CD4-positive, alpha-beta memory T cell (primary cell): ENCODE data around the gene CCDC88C. TPM values are rescaled to one million over a fixed set of nuclear protein-coding genes. Genes with fewer than 3 reads are reported as not detected.

Experiments used
- CTCF ChIA-PET: fragments of 350-600 bp; sonication (Branson Sonifier 250); formaldehyde crosslinking; loops from one replicate; lab custom pipeline; 2021; ENCODE audit warnings: inconsistent platforms; ENCODE audit not compliant: partially characterized antibody; lab: Charles Lee
- POLR2A ChIA-PET: fragments of 350-600 bp; sonication (Branson Sonifier 250); formaldehyde crosslinking; loops from one replicate; lab custom pipeline; 2021; ENCODE audit not compliant: partially characterized antibody; lab: Charles Lee
- DNase-seq, 5 donors: peaks; one replicate each; pipeline versions ENCODE4 v3.0.0 to v3.0.0-alpha.2; 2020 to 2022; ENCODE audit warnings: mixed read lengths in 1 of 5
- H3K27ac ChIP-seq: one replicate; pipeline ENCODE4 v1.7.0; 2013; ENCODE audit warnings: low read depth, low read length
- H3K27me3 ChIP-seq: 2 replicates; pipeline ENCODE4 v1.7.0; 2013; ENCODE audit warnings: mild to moderate bottlenecking, low read length, moderate library complexity; ENCODE audit not compliant: insufficient read depth
- H3K36me3 ChIP-seq: 2 replicates; pipeline ENCODE4 v1.7.0; 2013; ENCODE audit warnings: mild to moderate bottlenecking, low read length, moderate library complexity; ENCODE audit not compliant: insufficient read depth
- H3K4me1 ChIP-seq: 2 replicates; pipeline ENCODE4 v1.7.0; 2013; ENCODE audit warnings: mild to moderate bottlenecking, low read length, moderate library complexity; ENCODE audit not compliant: insufficient read depth
- H3K4me3 ChIP-seq, 2 donors: one replicate each; pipeline ENCODE4 v1.7.0; 2013; ENCODE audit warnings: low read length in 2 of 2, mild to moderate bottlenecking in 1 of 2
- H3K9me3 ChIP-seq, 2 donors: one replicate each; pipeline ENCODE4 v1.7.0; 2013; ENCODE audit warnings: low read length in 2 of 2, control low read depth in 1 of 2; ENCODE audit not compliant: control insufficient read depth in 1 of 2
- H3K27ac Mint-ChIP-seq, 7 donors: one replicate each; pipeline ENCODE4 v1.8.0; 2020 to 2021; ENCODE audit warnings: mixed read lengths in 7 of 7, mild to moderate bottlenecking in 6 of 7, inconsistent platforms in 3 of 7, moderate library complexity in 3 of 7
- H3K27me3 Mint-ChIP-seq, 2 donors: one replicate each; pipeline ENCODE4 v1.8.0; 2020 to 2021; ENCODE audit warnings: mixed read lengths in 2 of 2
- H3K36me3 Mint-ChIP-seq, 2 donors: one replicate each; pipeline ENCODE4 v1.8.0; 2020 to 2021; ENCODE audit warnings: mixed read lengths in 2 of 2, inconsistent platforms in 1 of 2, mild to moderate bottlenecking in 1 of 2
- H3K4me1 Mint-ChIP-seq, 4 donors: one replicate each; pipeline ENCODE4 v1.8.0; 2020 to 2021; ENCODE audit warnings: mixed read lengths in 4 of 4, mild to moderate bottlenecking in 1 of 4
- H3K4me3 Mint-ChIP-seq, 8 donors: one replicate each; pipeline ENCODE4 v1.8.0; 2020 to 2021; ENCODE audit warnings: mixed read lengths in 8 of 8, mild to moderate bottlenecking in 7 of 8, moderate library complexity in 6 of 8, inconsistent platforms in 3 of 8
- H3K9me3 Mint-ChIP-seq, 8 donors: one replicate each; pipeline ENCODE4 v1.8.0; 2020 to 2021; ENCODE audit warnings: mixed read lengths in 8 of 8, mild to moderate bottlenecking in 5 of 8, inconsistent platforms in 3 of 8, moderate library complexity in 1 of 8
- intact Hi-C: fragments of 100-400 bp; cut with micrococcal nuclease; formaldehyde crosslinking; loops from one replicate; pipeline ENCODE4 v1.15.1; 2023
- polyA plus RNA-seq, 2 donors: library from polyadenylated mRNA; unstranded; fragments of 300-500 nt; fragmentation: Illumina TruSeq; gene quantifications; one replicate each; pipeline ENCODE4 v1.2.3, GENCODE V29; 2021
- total RNA-seq, 2 experiments: library from RNA; stranded (reverse); gene quantifications; one replicate each; pipeline ENCODE4 v1.2.3, GENCODE V29; 2021

Gene CCDC88C
- total and polyA plus RNA-seq, 4 experiments from 2014 or later: 17.1 to 293 (median 161) TPM

- Mint-ChIP-seq H3K27me3 (no peaks in the 10 kb centered on the region), H3K27ac (peak overlapping the region; percentile 91 to 99 (median 99)), H3K4me3 (peak overlapping the region in 4 of 8 donors; percentile 15 to 87 (median 64)), H3K9me3 (peaks cover 0 to 5% (median 0%) of the 10 kb centered on the region in 8 donors), H3K4me1 (peaks cover 33 to 76% (median 51%) of the 10 kb centered on the region in 4 donors), H3K36me3 (peaks cover 77 to 86% of the 10 kb centered on the region in 2 donors)
- Histone ChIP-seq H3K4me1 (peaks cover 49% of the 10 kb centered on the region), H3K27ac (peak overlapping the region; percentile 64), H3K27me3 (no peaks in the 10 kb centered on the region), H3K4me3 (no peak overlapping the region), H3K36me3 (peaks cover 78% of the 10 kb centered on the region), H3K9me3 (no peaks in the 10 kb centered on the region)
- CTCF ChIA-PET: interaction anchor here (0.9 to 26.1 kb wide), 7 partner anchors 14 to 132 kb away, joined by 3 to 522 read pairs (median 4); partner anchors contain the start of gene CCDC88C
- POLR2A ChIA-PET: interaction anchor here (0.6 to 3.5 kb wide), 12 partner anchors 8 to 186 kb away, joined by 3 to 21 read pairs (median 4); partner anchors contain the start of genes CCDC88C and GPR68
- no peak for DNase-seq
- intact Hi-C loops: loop anchor here (10.0 kb wide), 1 partner anchor 565 kb away; no protein-coding TSS in a partner anchor
Observed at GRCh38 chr14:91309756-91310280, 107.8 kb downstream of the CCDC88C start.

DNA sequence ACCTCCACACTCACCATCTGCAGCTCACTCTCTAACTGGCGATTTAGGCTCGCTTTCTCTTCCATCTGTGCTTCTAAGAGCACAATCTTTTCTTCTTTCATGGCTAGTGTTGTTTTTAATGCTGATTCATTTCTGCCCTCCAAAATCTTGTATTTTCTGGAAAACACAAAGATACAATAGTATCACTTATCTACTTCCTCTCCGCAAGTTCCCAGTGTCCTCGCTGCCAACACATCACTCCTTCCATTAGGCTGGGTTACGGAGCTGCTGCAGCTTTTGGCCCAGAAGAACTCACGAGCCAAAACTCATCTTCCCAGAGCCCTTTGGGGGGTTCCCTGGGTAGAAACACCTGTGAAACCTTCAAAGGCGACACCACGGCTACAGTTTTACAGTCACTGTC lies 109.3 kb downstream of the CCDC88C start:
- intact Hi-C loops: no loop called here
- H3K27me3 Mint-ChIP-seq: no peaks in the 10 kb centered on the region
- no peaks in the 10 kb centered on the region for H3K27me3 ChIP-seq
- H3K4me3 Mint-ChIP-seq: peak overlapping the region in 1 of 8 donors; percentile 15
- peak overlapping the region in 6 of 7 donors; percentile 10 to 91 (median 69) for H3K27ac Mint-ChIP-seq
- H3K36me3 ChIP-seq: peaks cover 77% of the 10 kb centered on the region
- peaks cover 70 to 83% of the 10 kb centered on the region in 2 donors for H3K36me3 Mint-ChIP-seq
- no peak overlapping the region for H3K4me3 ChIP-seq
- ChIA-PET POLR2A (interaction anchor here (1.3 to 1.6 kb wide), 2 partner anchors 9 to 107 kb away, joined by 3 to 5 read pairs; no protein-coding TSS in a partner anchor), CTCF (interaction anchor here (8.0 to 26.1 kb wide), 2 partner anchors 16 to 112 kb away, joined by 63 to 522 read pairs; partner anchors contain the start of gene CCDC88C)
- peaks cover 25 to 61% (median 39%) of the 10 kb centered on the region in 4 donors for H3K4me1 Mint-ChIP-seq
- no peak overlapping the region for H3K27ac ChIP-seq
- peaks cover 0 to 3% (median 0%) of the 10 kb centered on the region in 8 donors for H3K9me3 Mint-ChIP-seq
- no peaks in the 10 kb centered on the region for H3K9me3 ChIP-seq
- H3K4me1 ChIP-seq: peaks cover 38% of the 10 kb centered on the region
- no peak for DNase-seq

DNA sequence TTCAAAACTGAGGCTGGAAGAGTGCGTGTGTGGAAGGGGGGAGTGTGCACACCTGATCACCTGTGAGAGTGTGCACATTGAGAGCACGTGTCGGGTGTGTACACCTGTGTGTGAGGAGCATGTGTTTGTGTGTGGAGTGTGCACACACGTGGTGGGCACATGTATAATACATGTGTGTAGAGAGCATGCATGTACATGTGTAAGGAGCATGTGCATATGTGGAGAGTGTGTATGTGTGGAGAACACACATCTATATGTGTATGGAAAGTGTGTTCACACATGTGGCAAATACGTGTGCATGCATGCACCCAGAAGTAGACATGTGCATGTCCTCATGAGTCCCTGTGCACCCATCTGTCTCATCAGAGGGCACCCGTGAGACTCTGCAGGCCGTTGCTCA lies 110.0 kb downstream of the CCDC88C start:
- H3K9me3 Mint-ChIP-seq: peaks cover 0 to 3% (median 0%) of the 10 kb centered on the region in 8 donors
- H3K36me3 ChIP-seq: peaks cover 74% of the 10 kb centered on the region
- H3K4me3 ChIP-seq: no peak overlapping the region
- H3K9me3 ChIP-seq: no peaks in the 10 kb centered on the region
- H3K4me1 ChIP-seq: peaks cover 38% of the 10 kb centered on the region
- H3K27ac ChIP-seq: no peak overlapping the region
- ChIA-PET POLR2A (no interaction called here), CTCF (interaction anchor here (26.1 kb wide), 1 partner anchor 113 kb away, joined by 522 read pairs; the partner anchor contains the start of gene CCDC88C)
- intact Hi-C loops: no loop called here
- DNase-seq: no peak
- H3K4me3 Mint-ChIP-seq: no peak overlapping the region
- H3K27me3 Mint-ChIP-seq: no peaks in the 10 kb centered on the region
- H3K36me3 Mint-ChIP-seq: peaks cover 66 to 84% of the 10 kb centered on the region in 2 donors
- no peaks in the 10 kb centered on the region for H3K27me3 ChIP-seq
- peaks cover 22 to 56% (median 36%) of the 10 kb centered on the region in 4 donors for H3K4me1 Mint-ChIP-seq
- H3K27ac Mint-ChIP-seq: peak overlapping the region in 5 of 7 donors; percentile 22 to 91 (median 62)

- ChIA-PET CTCF (interaction anchor here (1.5 to 26.1 kb wide), 2 partner anchors 16 to 113 kb away, joined by 5 to 522 read pairs; partner anchors contain the start of gene CCDC88C), POLR2A (no interaction called here)
- DNase-seq: no peak
- H3K27me3 ChIP-seq: no peaks in the 10 kb centered on the region
- Mint-ChIP-seq H3K27ac (peak overlapping the region in 4 of 7 donors; percentile 30 to 91 (median 74)), H3K36me3 (peaks cover 70 to 87% of the 10 kb centered on the region in 2 donors), H3K4me1 (peaks cover 27 to 56% (median 38%) of the 10 kb centered on the region in 4 donors), H3K9me3 (peaks cover 0 to 3% (median 0%) of the 10 kb centered on the region in 8 donors), H3K4me3 (no peak overlapping the region), H3K27me3 (no peaks in the 10 kb centered on the region)
- H3K27ac ChIP-seq: no peak overlapping the region
- peaks cover 80% of the 10 kb centered on the region for H3K36me3 ChIP-seq
- H3K4me3 ChIP-seq: no peak overlapping the region
- intact Hi-C loops: no loop called here
- peaks cover 39% of the 10 kb centered on the region for H3K4me1 ChIP-seq
- H3K9me3 ChIP-seq: no peaks in the 10 kb centered on the region
Observed at GRCh38 chr14:91307046-91307445, 110.6 kb downstream of the CCDC88C start.

DNA sequence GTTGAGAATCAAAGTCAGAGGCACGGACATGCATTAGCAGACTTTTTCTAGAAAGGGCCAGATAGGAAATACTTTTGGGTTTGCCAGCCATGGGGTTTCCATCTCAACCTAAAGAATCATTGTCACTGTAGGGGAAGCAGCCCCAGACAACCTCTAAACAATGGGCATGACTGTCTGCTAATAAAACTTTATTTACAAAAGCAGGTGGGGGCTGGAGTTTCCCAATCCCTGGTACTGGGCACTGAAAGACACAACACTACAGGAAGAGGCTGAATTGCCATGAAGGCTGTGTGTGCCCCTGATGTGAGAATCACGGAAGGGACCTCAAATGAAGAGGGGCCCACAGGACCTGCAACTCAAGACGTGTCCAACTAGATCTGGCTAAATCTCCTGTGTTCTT lies 111.1 kb downstream of the CCDC88C start:
- Mint-ChIP-seq H3K9me3 (peaks cover 0 to 3% (median 0%) of the 10 kb centered on the region in 8 donors), H3K4me3 (no peak overlapping the region), H3K36me3 (peaks cover 73 to 90% of the 10 kb centered on the region in 2 donors), H3K27me3 (no peaks in the 10 kb centered on the region), H3K4me1 (peaks cover 28 to 59% (median 42%) of the 10 kb centered on the region in 4 donors), H3K27ac (peak overlapping the region in 6 of 7 donors; percentile 35 to 91 (median 68))
- H3K9me3 ChIP-seq: no peaks in the 10 kb centered on the region
- no peak overlapping the region for H3K27ac ChIP-seq
- ChIA-PET CTCF (interaction anchor here (1.0 to 1.8 kb wide), 3 partner anchors 17 to 114 kb away, joined by 3 to 6 read pairs (median 5); partner anchors contain the start of gene CCDC88C), POLR2A (interaction anchor here (1.5 kb wide), 1 partner anchor 11 kb away, joined by 5 read pairs; no protein-coding TSS in a partner anchor)
- H3K4me1 ChIP-seq: peaks cover 40% of the 10 kb centered on the region
- intact Hi-C loops: no loop called here
- no peaks in the 10 kb centered on the region for H3K27me3 ChIP-seq
- DNase-seq: no peak
- H3K4me3 ChIP-seq: no peak overlapping the region
- H3K36me3 ChIP-seq: peaks cover 85% of the 10 kb centered on the region

- ChIA-PET CTCF (interaction anchor here (1.0 to 1.8 kb wide), 4 partner anchors 18 to 115 kb away, joined by 3 to 6 read pairs (median 4); partner anchors contain the start of gene CCDC88C), POLR2A (interaction anchor here (1.4 to 1.5 kb wide), 3 partner anchors 10 to 110 kb away, joined by 4 to 5 read pairs (median 5); no protein-coding TSS in a partner anchor)
- no peak for DNase-seq
- H3K4me1 Mint-ChIP-seq: peaks cover 22 to 52% (median 36%) of the 10 kb centered on the region in 4 donors
- no peak overlapping the region for H3K4me3 Mint-ChIP-seq
- Histone ChIP-seq H3K27ac (no peak overlapping the region), H3K4me1 (peaks cover 32% of the 10 kb centered on the region), H3K36me3 (peaks cover 91% of the 10 kb centered on the region), H3K4me3 (no peak overlapping the region), H3K9me3 (no peaks in the 10 kb centered on the region), H3K27me3 (no peaks in the 10 kb centered on the region)
- intact Hi-C loops: no loop called here
- H3K9me3 Mint-ChIP-seq: peaks cover 0 to 3% (median 0%) of the 10 kb centered on the region in 8 donors
- H3K36me3 Mint-ChIP-seq: peaks cover 72 to 90% of the 10 kb centered on the region in 2 donors
- H3K27me3 Mint-ChIP-seq: no peaks in the 10 kb centered on the region
- peak overlapping the region; percentile 42 to 91 (median 74) for H3K27ac Mint-ChIP-seq
Observed at GRCh38 chr14:91305650-91306431, 111.8 kb downstream of the CCDC88C start.
